ENCODE measurements around the gene THSD7A. TPM values are rescaled to one million over a fixed set of nuclear protein-coding genes. Genes with fewer than 3 reads are reported as not detected.

The THSD7A gene
- total RNA-seq, 1 experiment from 2014 or later: 0.68 TPM

GRCh38 chr7:11742496-11742895, 89.5 kb downstream of the THSD7A start (continued):
- TF ChIP-seq AR (CRISPR knock-in tag; IDR thresholded peaks at IDR 0.05) (no peak), E2F5 (CRISPR knock-in tag; IDR thresholded peaks at IDR 0.05) (no peak), SMAD4 (CRISPR knock-in tag; IDR thresholded peaks at IDR 0.05) (no peak), ZMAT4 (CRISPR knock-in tag; IDR thresholded peaks at IDR 0.05) (no peak), KAT7 (CRISPR knock-in tag; IDR thresholded peaks at IDR 0.05; ENCODE audit: borderline replicate concordance) (no peak), ETV6 (CRISPR knock-in tag; IDR thresholded peaks at IDR 0.05) (no peak), JUN (CRISPR knock-in tag; IDR thresholded peaks at IDR 0.05) (no peak), IRF1 (CRISPR knock-in tag; IDR thresholded peaks at IDR 0.05) (no peak)

- ChIA-PET CTCF (no interaction called here), POLR2A (no interaction called here)
- no peaks in the 10 kb centered on the region for H3K4me1 Mint-ChIP-seq
- no peak for DNase-seq (ENCODE audit: low spot score)
- no peaks in the 10 kb centered on the region for H3K27me3 Mint-ChIP-seq (ENCODE audit: low read depth)
- H3K36me3 Mint-ChIP-seq: no peaks in the 10 kb centered on the region
- no peak for ATAC-seq
- no peak overlapping the region for H3K27ac Mint-ChIP-seq
- TF ChIP-seq ERG (CRISPR knock-in tag; IDR thresholded peaks at IDR 0.05): no peak
- no peak for TF ChIP-seq HMGA2 (CRISPR knock-in tag; IDR thresholded peaks at IDR 0.05)
- no peak for TF ChIP-seq GABPB1 (CRISPR knock-in tag; IDR thresholded peaks at IDR 0.05)
- TF ChIP-seq MLX (CRISPR knock-in tag; IDR thresholded peaks at IDR 0.05): no peak
- no peak for TF ChIP-seq ZNF263 (CRISPR knock-in tag; IDR thresholded peaks at IDR 0.05; ENCODE audit: low read depth)
- no peak for TF ChIP-seq NR2C2 (CRISPR knock-in tag; IDR thresholded peaks at IDR 0.05)
- TF ChIP-seq FOXP1 (CRISPR knock-in tag; IDR thresholded peaks at IDR 0.05; ENCODE audit: borderline replicate concordance): no peak
- no peak for TF ChIP-seq TP53 (CRISPR knock-in tag; IDR thresholded peaks at IDR 0.05)
- no peak for TF ChIP-seq KAT7 (CRISPR knock-in tag; IDR thresholded peaks at IDR 0.05; ENCODE audit: borderline replicate concordance)
- TF ChIP-seq NFE2L1 (CRISPR knock-in tag; IDR thresholded peaks at IDR 0.05): no peak
- no peak for TF ChIP-seq JAZF1 (CRISPR knock-in tag; IDR thresholded peaks at IDR 0.05)
- no peak overlapping the region for H3K4me3 Mint-ChIP-seq
- H3K9me3 Mint-ChIP-seq: no peaks in the 10 kb centered on the region
Measured at GRCh38 chr7:11737723-11738122, 94.3 kb downstream of the THSD7A start.

GRCh38 chr7:11732207-11732606, 99.8 kb downstream of the THSD7A start:
- ChIA-PET CTCF (no interaction called here), POLR2A (no interaction called here)
- no peaks in the 10 kb centered on the region for H3K27me3 Mint-ChIP-seq (ENCODE audit: low read depth)
- ATAC-seq: no peak
- no peaks in the 10 kb centered on the region for H3K9me3 Mint-ChIP-seq
- no peak for DNase-seq (ENCODE audit: low spot score)
- H3K27ac Mint-ChIP-seq: no peak overlapping the region
- no peaks in the 10 kb centered on the region for H3K36me3 Mint-ChIP-seq
- no peaks in the 10 kb centered on the region; the same call in 1 of the 2 replicates for H3K4me1 Mint-ChIP-seq
- no peak overlapping the region for H3K4me3 Mint-ChIP-seq
- TF ChIP-seq USF1 (CRISPR knock-in tag; IDR thresholded peaks at IDR 0.05): no peak
- no peak for TF ChIP-seq CREB1 (CRISPR knock-in tag; IDR thresholded peaks at IDR 0.05)
- no peak for TF ChIP-seq ZNF512 (CRISPR knock-in tag; IDR thresholded peaks at IDR 0.05; ENCODE audit: borderline replicate concordance)
- no peak for TF ChIP-seq TCF7 (CRISPR knock-in tag; IDR thresholded peaks at IDR 0.05; ENCODE audit: low read depth)
- no peak for TF ChIP-seq CTCF (IDR thresholded peaks at IDR 0.05)
- no peak for TF ChIP-seq IRF2 (CRISPR knock-in tag; IDR thresholded peaks at IDR 0.05; ENCODE audit: borderline replicate concordance, low read depth)
- no peak for TF ChIP-seq OVOL2 (CRISPR knock-in tag; IDR thresholded peaks at IDR 0.05; ENCODE audit: borderline replicate concordance)
